ENCODE measurements around the gene DISP1. TPM values are rescaled to one million over a fixed set of nuclear protein-coding genes. Genes with fewer than 3 reads are reported as not detected.

DISP1 gene
- total RNA-seq, 1 donor from 2014 or later = 5.9 TPM

GRCh38 chr1:222783051-222783450, 31.8 kb upstream of the DISP1 start:
- peaks cover 24% of the 10 kb centered on the region for H3K27me3 Mint-ChIP-seq (ENCODE audit: low read depth)
- H3K4me3 Mint-ChIP-seq (ENCODE audit: unreplicated experiment) = no peak overlapping the region
- no peak for DNase-seq (ENCODE audit: low spot score)
- no peaks in the 10 kb centered on the region for H3K9me3 Mint-ChIP-seq (ENCODE audit: low read depth)
- TF ChIP-seq CTCF (IDR thresholded peaks at IDR 0.05) = no peak
- no peak overlapping the region for H3K27ac Mint-ChIP-seq (ENCODE audit: unreplicated experiment)
- peaks cover 8% of the 10 kb centered on the region for H3K4me1 Mint-ChIP-seq (ENCODE audit: low read depth)
- no peaks in the 10 kb centered on the region for H3K36me3 Mint-ChIP-seq (ENCODE audit: low read depth)

- TF ChIP-seq CTCF (IDR thresholded peaks at IDR 0.05) = no peak
- H3K36me3 Mint-ChIP-seq (ENCODE audit: low read depth) = no peaks in the 10 kb centered on the region
- no peaks in the 10 kb centered on the region for H3K9me3 Mint-ChIP-seq (ENCODE audit: low read depth)
- no peak for DNase-seq (ENCODE audit: low spot score)
- no peak overlapping the region for H3K4me3 Mint-ChIP-seq (ENCODE audit: unreplicated experiment)
- peaks cover 8% of the 10 kb centered on the region for H3K4me1 Mint-ChIP-seq (ENCODE audit: low read depth)
- H3K27me3 Mint-ChIP-seq (ENCODE audit: low read depth) = peaks cover 24% of the 10 kb centered on the region
- H3K27ac Mint-ChIP-seq (ENCODE audit: unreplicated experiment) = no peak overlapping the region
These were observed 30.5 kb upstream of the DISP1 start for GRCh38 chr1:222784371-222784770.

DNA sequence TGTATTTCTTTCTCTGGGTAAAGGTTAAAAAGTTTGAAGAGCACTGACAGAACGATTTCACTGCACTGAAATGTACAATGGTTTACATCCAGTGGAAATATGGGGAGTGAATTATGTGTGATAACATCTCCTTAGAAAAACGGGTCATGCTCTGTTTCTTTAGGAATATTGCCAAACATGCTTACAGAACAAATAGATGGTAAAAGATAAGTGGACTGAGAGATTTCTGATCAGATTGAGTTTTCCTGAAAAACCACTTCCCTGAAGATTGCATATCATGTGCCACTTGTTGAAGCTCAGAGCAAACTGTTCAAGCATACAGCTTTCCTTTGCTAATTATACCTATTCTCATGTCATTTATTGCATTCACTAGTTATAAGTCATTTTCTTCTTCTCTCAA, 29.9 kb upstream of the DISP1 start:
- DNase-seq (ENCODE audit: low spot score) = no peak
- Mint-ChIP-seq H3K36me3 (ENCODE audit: low read depth) (no peaks in the 10 kb centered on the region), H3K9me3 (ENCODE audit: low read depth) (no peaks in the 10 kb centered on the region), H3K27ac (ENCODE audit: unreplicated experiment) (no peak overlapping the region), H3K4me1 (ENCODE audit: low read depth) (peaks cover 8% of the 10 kb centered on the region), H3K4me3 (ENCODE audit: unreplicated experiment) (no peak overlapping the region), H3K27me3 (ENCODE audit: low read depth) (peaks cover 24% of the 10 kb centered on the region)
- no peak for TF ChIP-seq CTCF (IDR thresholded peaks at IDR 0.05)

GRCh38 chr1:222785529-222785928, 29.3 kb upstream of the DISP1 start:
- H3K9me3 Mint-ChIP-seq (ENCODE audit: low read depth) = no peaks in the 10 kb centered on the region
- H3K27me3 Mint-ChIP-seq (ENCODE audit: low read depth) = peaks cover 24% of the 10 kb centered on the region
- no peak for DNase-seq (ENCODE audit: low spot score)
- no peak overlapping the region for H3K27ac Mint-ChIP-seq (ENCODE audit: unreplicated experiment)
- H3K4me3 Mint-ChIP-seq (ENCODE audit: unreplicated experiment) = no peak overlapping the region
- H3K36me3 Mint-ChIP-seq (ENCODE audit: low read depth) = no peaks in the 10 kb centered on the region
- TF ChIP-seq CTCF (IDR thresholded peaks at IDR 0.05) = no peak
- H3K4me1 Mint-ChIP-seq (ENCODE audit: low read depth) = peaks cover 8% of the 10 kb centered on the region

DNA sequence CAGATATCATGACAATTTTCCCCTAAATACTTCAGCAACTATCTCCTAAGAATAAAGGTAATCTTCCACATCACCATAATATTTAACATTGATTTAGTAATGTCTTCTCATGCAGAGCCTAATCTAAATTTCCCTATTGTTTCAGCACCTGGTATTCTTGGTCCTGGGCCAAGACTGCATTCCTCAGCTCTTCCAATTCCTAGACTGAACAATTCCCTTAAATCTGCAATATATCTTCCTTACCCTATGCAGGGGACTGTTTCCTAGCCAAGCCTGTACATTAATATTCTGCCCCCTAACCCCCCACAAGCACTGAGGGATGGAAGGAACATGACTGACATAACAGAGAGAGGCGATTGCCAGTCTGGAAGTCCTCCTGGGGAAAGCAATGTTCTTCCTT, 28.7 kb upstream of the DISP1 start:
- H3K4me1 Mint-ChIP-seq (ENCODE audit: low read depth) = peaks cover 8% of the 10 kb centered on the region
- TF ChIP-seq CTCF (IDR thresholded peaks at IDR 0.05) = no peak
- DNase-seq (ENCODE audit: low spot score) = no peak
- no peak overlapping the region for H3K4me3 Mint-ChIP-seq (ENCODE audit: unreplicated experiment)
- peaks cover 24% of the 10 kb centered on the region for H3K27me3 Mint-ChIP-seq (ENCODE audit: low read depth)
- no peak overlapping the region for H3K27ac Mint-ChIP-seq (ENCODE audit: unreplicated experiment)
- H3K9me3 Mint-ChIP-seq (ENCODE audit: low read depth) = no peaks in the 10 kb centered on the region
- H3K36me3 Mint-ChIP-seq (ENCODE audit: low read depth) = no peaks in the 10 kb centered on the region

Data from chondrocyte (in vitro differentiated cells).